GM23338 (cell line): Measurements from ENCODE around the gene INHBB. TPM values are rescaled to one million over a fixed set of nuclear protein-coding genes. Genes with fewer than 3 reads are reported as not detected.

ENCODE experiments used
- ATAC-seq: fragments of 200-7000 bp; cut with Tn5 transposase; 3 replicates; pipeline ENCODE4 v1.9.1; 2020
- DNase-seq: peaks from one replicate; pipeline ENCODE4 v3.0.0-alpha.2; 2015; ENCODE audit warnings: low spot score
- H2AFZ ChIP-seq: fragments of 200-600 bp; sonication (generic); 2 replicates; pipeline ENCODE4 v1.8.0; 2016; ENCODE audit warnings: antibody characterized with exemption, mild to moderate bottlenecking, moderate library complexity
- H3F3A ChIP-seq: fragments of 200-600 bp; sonication (generic); replicated peaks from 2 replicates; pipeline ENCODE4 v1.8.0; 2017; ENCODE audit warnings: antibody characterized with exemption, mixed run types, low read depth
- H3K27ac ChIP-seq: fragments of 200-600 bp; sonication (generic); 2 replicates; pipeline ENCODE4 v1.6.1; 2016; ENCODE audit warnings: low read depth
- H3K27me3 ChIP-seq: fragments of 200-600 bp; sonication (generic); 2 replicates; pipeline ENCODE4 v1.8.0; 2016; ENCODE audit warnings: mild to moderate bottlenecking, mixed run types, moderate library complexity; ENCODE audit not compliant: insufficient read depth
- H3K36me3 ChIP-seq: fragments of 200-600 bp; sonication (generic); 2 replicates; pipeline ENCODE4 v1.8.0; 2016; ENCODE audit warnings: mild to moderate bottlenecking; ENCODE audit not compliant: insufficient read depth
- H3K4me1 ChIP-seq: fragments of 200-600 bp; sonication (generic); 2 replicates; pipeline ENCODE4 v1.8.0; 2016; ENCODE audit warnings: mild to moderate bottlenecking, moderate library complexity; ENCODE audit not compliant: insufficient read depth
- H3K4me2 ChIP-seq: fragments of 200-600 bp; sonication (generic); 2 replicates; pipeline ENCODE4 v1.7.1; 2017; ENCODE audit warnings: mixed run types
- H3K4me3 ChIP-seq: fragments of 200-600 bp; sonication (generic); 2 replicates; pipeline ENCODE4 v1.6.1; 2016; ENCODE audit warnings: mixed run types
- H3K79me2 ChIP-seq: fragments of 200-600 bp; sonication (generic); replicated peaks from 2 replicates; pipeline ENCODE4 v1.8.0; 2017; ENCODE audit warnings: mild to moderate bottlenecking; ENCODE audit not compliant: insufficient read depth
- H3K9me2 ChIP-seq: fragments of 200-600 bp; sonication (generic); 2 replicates; pipeline ENCODE4 v1.8.0; 2017; ENCODE audit not compliant: insufficient read depth
- H4K20me1 ChIP-seq: fragments of 200-600 bp; sonication (generic); replicated peaks from 2 replicates; pipeline ENCODE4 v1.8.0; 2017; ENCODE audit warnings: mild to moderate bottlenecking; ENCODE audit not compliant: insufficient read depth
- H3K27ac Mint-ChIP-seq: 2 replicates; pipeline ENCODE4 v1.8.0; 2020; ENCODE audit warnings: inconsistent platforms, mild to moderate bottlenecking, moderate library complexity, mixed read lengths
- H3K27me3 Mint-ChIP-seq: 3 replicates; pipeline ENCODE4 v1.8.0; 2022; ENCODE audit warnings: low read depth, mild to moderate bottlenecking, moderate library complexity, mixed read lengths, inconsistent platforms; ENCODE audit not compliant: insufficient read depth, poor library complexity
- H3K36me3 Mint-ChIP-seq: 3 replicates; pipeline ENCODE4 v1.8.0; 2021; ENCODE audit warnings: low read depth, mild to moderate bottlenecking, inconsistent platforms, moderate library complexity, mixed read lengths
- H3K4me1 Mint-ChIP-seq: 3 replicates; pipeline ENCODE4 v1.8.0; 2020; ENCODE audit warnings: mild to moderate bottlenecking, inconsistent platforms, mixed read lengths
- H3K4me3 Mint-ChIP-seq: 3 replicates; pipeline ENCODE4 v1.8.0; 2021; ENCODE audit warnings: moderate library complexity, mild to moderate bottlenecking, inconsistent platforms, mixed read lengths
- H3K9me3 Mint-ChIP-seq: 3 replicates; pipeline ENCODE4 v1.8.0; 2020; ENCODE audit warnings: moderate library complexity, mild to moderate bottlenecking, inconsistent platforms, mixed read lengths
- CREB1 ChIP-seq: fragments of 250-450 bp; sonication (Bioruptor Pico); IDR thresholded peaks from 2 replicates; pipeline ENCODE4 v1.5.0; 2020; ENCODE audit warnings: low read depth, mild to moderate bottlenecking, moderate library complexity
- CTCF ChIP-seq, 2 experiments: fragments of 200-600 bp in 1 of 2; sonication (generic) in 1 of 2; conservative IDR thresholded peaks; 2 replicates each; pipeline versions ENCODE4 v1.5.1 to v1.6.1; 2016 to 2017; ENCODE audit warnings: antibody characterized with exemption in 2 of 2, low read depth in 2 of 2, mild to moderate bottlenecking in 2 of 2, moderate library complexity in 1 of 2
- ETS1 ChIP-seq: IDR thresholded peaks from 2 replicates; pipeline ENCODE4 v1.6.1; 2016; ENCODE audit warnings: antibody characterized with exemption
- EZH2 ChIP-seq: fragments of 200-600 bp; sonication (generic); IDR thresholded peaks from one replicate; pipeline ENCODE4 v1.8.0; 2017; ENCODE audit warnings: antibody characterized with exemption, mild to moderate bottlenecking, low read depth; ENCODE audit not compliant: unreplicated experiment
- EZH2phosphoT487 ChIP-seq: fragments of 200-600 bp; sonication (generic); IDR thresholded peaks from one replicate; pipeline ENCODE4 v1.8.1; 2018; ENCODE audit warnings: antibody characterized with exemption; ENCODE audit not compliant: unreplicated experiment
- JUNB ChIP-seq: IDR thresholded peaks from one replicate; pipeline ENCODE4 v1.6.1; 2016; ENCODE audit warnings: antibody characterized with exemption; ENCODE audit not compliant: unreplicated experiment
- NANOG ChIP-seq: IDR thresholded peaks from 2 replicates; pipeline ENCODE4 v1.6.1; 2016; ENCODE audit warnings: antibody characterized with exemption, borderline replicate concordance
- POLR2AphosphoS5 ChIP-seq: IDR thresholded peaks from 2 replicates; pipeline ENCODE4 v1.6.1; 2016; ENCODE audit warnings: antibody characterized with exemption, low read depth
- STAT1 ChIP-seq: IDR thresholded peaks from one replicate; pipeline ENCODE4 v1.6.1; 2016; ENCODE audit warnings: antibody characterized with exemption; ENCODE audit not compliant: unreplicated experiment
- ZNF114 ChIP-seq: fragments of 250-450 bp; sonication (Bioruptor Pico); IDR thresholded peaks from 2 replicates; pipeline ENCODE4 v1.5.0; 2020; ENCODE audit warnings: mild to moderate bottlenecking, moderate library complexity
- ZNF331 ChIP-seq: fragments of 250-450 bp; sonication (Bioruptor Pico); IDR thresholded peaks from 2 replicates; pipeline ENCODE4 v1.5.0; 2020; ENCODE audit warnings: low read depth, mild to moderate bottlenecking, moderate library complexity
- ZNF462 ChIP-seq: fragments of 250-450 bp; sonication (Bioruptor Pico); IDR thresholded peaks from 2 replicates; pipeline ENCODE4 v1.5.0; 2020; ENCODE audit warnings: mild to moderate bottlenecking, moderate library complexity
- polyA plus RNA-seq: library from polyadenylated mRNA; unstranded; fragments of >200 nt; fragmentation: Nextera tagmentation; extraction: Ambion mirVana; gene quantifications from 2 replicates; pipeline ENCODE4 v1.2.1, GENCODE V29; 2016
- total RNA-seq: library from RNA; depleted of rRNA; stranded (reverse); fragments of >200 nt; shearing (Covaris generic); gene quantifications from 2 replicates; pipeline ENCODE4 v1.2.3, GENCODE V29; 2014
- TF ChIP-seq, protein P1 (sequence below): IDR thresholded peaks from one replicate; pipeline ENCODE4 v1.6.1; 2018; ENCODE audit warnings: antibody characterized with exemption; ENCODE audit not compliant: unreplicated experiment

INHBB gene
- total and polyA plus RNA-seq, 2 experiments from 2014 or later: 0.21 TPM; not detected in 1

GRCh38 chr2:120334068-120334467 lies 11.9 kb upstream of the INHBB start:
- H4K20me1 ChIP-seq: no peaks in the 10 kb centered on the region
- no peaks in the 10 kb centered on the region for H3K4me1 ChIP-seq
- no peaks in the 10 kb centered on the region for H3K9me2 ChIP-seq
- no peak overlapping the region for H3K27ac ChIP-seq
- H3K36me3 Mint-ChIP-seq: no peaks in the 10 kb centered on the region
- TF ChIP-seq POLR2AphosphoS5: no peak
- TF ChIP-seq EZH2phosphoT487: no peak
- TF ChIP-seq, protein P1, sequence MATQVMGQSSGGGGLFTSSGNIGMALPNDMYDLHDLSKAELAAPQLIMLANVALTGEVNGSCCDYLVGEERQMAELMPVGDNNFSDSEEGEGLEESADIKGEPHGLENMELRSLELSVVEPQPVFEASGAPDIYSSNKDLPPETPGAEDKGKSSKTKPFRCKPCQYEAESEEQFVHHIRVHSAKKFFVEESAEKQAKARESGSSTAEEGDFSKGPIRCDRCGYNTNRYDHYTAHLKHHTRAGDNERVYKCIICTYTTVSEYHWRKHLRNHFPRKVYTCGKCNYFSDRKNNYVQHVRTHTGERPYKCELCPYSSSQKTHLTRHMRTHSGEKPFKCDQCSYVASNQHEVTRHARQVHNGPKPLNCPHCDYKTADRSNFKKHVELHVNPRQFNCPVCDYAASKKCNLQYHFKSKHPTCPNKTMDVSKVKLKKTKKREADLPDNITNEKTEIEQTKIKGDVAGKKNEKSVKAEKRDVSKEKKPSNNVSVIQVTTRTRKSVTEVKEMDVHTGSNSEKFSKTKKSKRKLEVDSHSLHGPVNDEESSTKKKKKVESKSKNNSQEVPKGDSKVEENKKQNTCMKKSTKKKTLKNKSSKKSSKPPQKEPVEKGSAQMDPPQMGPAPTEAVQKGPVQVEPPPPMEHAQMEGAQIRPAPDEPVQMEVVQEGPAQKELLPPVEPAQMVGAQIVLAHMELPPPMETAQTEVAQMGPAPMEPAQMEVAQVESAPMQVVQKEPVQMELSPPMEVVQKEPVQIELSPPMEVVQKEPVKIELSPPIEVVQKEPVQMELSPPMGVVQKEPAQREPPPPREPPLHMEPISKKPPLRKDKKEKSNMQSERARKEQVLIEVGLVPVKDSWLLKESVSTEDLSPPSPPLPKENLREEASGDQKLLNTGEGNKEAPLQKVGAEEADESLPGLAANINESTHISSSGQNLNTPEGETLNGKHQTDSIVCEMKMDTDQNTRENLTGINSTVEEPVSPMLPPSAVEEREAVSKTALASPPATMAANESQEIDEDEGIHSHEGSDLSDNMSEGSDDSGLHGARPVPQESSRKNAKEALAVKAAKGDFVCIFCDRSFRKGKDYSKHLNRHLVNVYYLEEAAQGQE: no peak
- TF ChIP-seq NANOG: no peak
- TF ChIP-seq STAT1: no peak
- TF ChIP-seq ZNF462 (CRISPR knock-in tag): no peak
- TF ChIP-seq CREB1 (CRISPR knock-in tag): no peak
- no peak for TF ChIP-seq JUNB
- TF ChIP-seq CTCF (conservative IDR thresholded peaks at IDR 0.05; ENCODE audit: low read depth in 2 of 2): no peak
- TF ChIP-seq ZNF114: no peak
- TF ChIP-seq ETS1: no peak
- TF ChIP-seq ZNF331 (CRISPR knock-in tag): no peak
- TF ChIP-seq EZH2: no peak
- no peak overlapping the region for H3K4me3 ChIP-seq
- H3K9me3 Mint-ChIP-seq: peaks cover 3% of the 10 kb centered on the region; the same call in 2 of the 3 replicates
- no peak overlapping the region for H3K27ac Mint-ChIP-seq
- H3K4me3 Mint-ChIP-seq: no peak overlapping the region
- ATAC-seq (no peak), DNase-seq (no peak)
- H2AFZ ChIP-seq: no peak overlapping the region
- no peaks in the 10 kb centered on the region for H3F3A ChIP-seq
- H3K79me2 ChIP-seq: no peaks in the 10 kb centered on the region
- peaks cover 10% of the 10 kb centered on the region for H3K27me3 Mint-ChIP-seq
- no peak overlapping the region for H3K4me2 ChIP-seq
- peaks cover 12% of the 10 kb centered on the region for H3K4me1 Mint-ChIP-seq
- H3K36me3 ChIP-seq: no peaks in the 10 kb centered on the region
- H3K27me3 ChIP-seq: no peaks in the 10 kb centered on the region
